Measurements from ENCODE around the gene TIGD2. TPM values are rescaled to one million over a fixed set of nuclear protein-coding genes. Genes with fewer than 3 reads are reported as not detected.
A peak's percentile ranks its signal among the peaks of the same experiment; 100 is the strongest.

Gene TIGD2
- polyA plus RNA-seq (ENCODE audit: insufficient read depth in 1 of 5, insufficient read length in 5 of 5, low replicate concordance in 1 of 5) = 10 to 100 TPM in 2 of 5 donors, 1 to 10 TPM in 3; 7.8 to 11.6 (median 9.7) TPM
- long read RNA-seq, donor 1, transcript TIGD2-201 (1 exons, 2,083 nt) = major isoform, 7 of 12 reads
- long read RNA-seq, donor 1, transcript TIGD2-202 (2 exons, 3,217 nt) = minor isoform, 5 of 12 reads
- long read RNA-seq, donor 1, partial matches to known transcripts = 0 of 12 reads
- long read RNA-seq, donor 1, other reads (novel, unspliced or antisense) = 0 of 12 reads
- long read RNA-seq, donor 2, partial matches to known transcripts = 0 of 4 reads
- long read RNA-seq, donor 2, other reads (novel, unspliced or antisense) = 0 of 4 reads
- long read RNA-seq, donor 3, transcript TIGD2-201 (1 exons, 2,083 nt) = major isoform, 6 of 9 reads
- long read RNA-seq, donor 3, partial matches to known transcripts = 0 of 9 reads
- long read RNA-seq, donor 3, other reads (novel, unspliced or antisense) = 0 of 9 reads
- long read RNA-seq, donor 4, partial matches to known transcripts = 0 of 3 reads
- long read RNA-seq, donor 4, other reads (novel, unspliced or antisense) = 0 of 3 reads
- long read RNA-seq, donor 5, transcript TIGD2-201 (1 exons, 2,083 nt) = major isoform, 9 of 13 reads
- long read RNA-seq, donor 5, partial matches to known transcripts = 0 of 13 reads
- long read RNA-seq, donor 5, other reads (novel, unspliced or antisense) = 0 of 13 reads
- long read RNA-seq, donor 6, transcript TIGD2-201 (1 exons, 2,083 nt) = major isoform, 7 of 12 reads
- long read RNA-seq, donor 6, transcript TIGD2-202 (2 exons, 3,217 nt) = minor isoform, 5 of 12 reads
- long read RNA-seq, donor 6, partial matches to known transcripts = 0 of 12 reads
- long read RNA-seq, donor 6, other reads (novel, unspliced or antisense) = 0 of 12 reads
- long read RNA-seq, donor 7, transcript TIGD2-201 (1 exons, 2,083 nt) = major isoform, 8 of 8 reads
- long read RNA-seq, donor 7, partial matches to known transcripts = 0 of 8 reads
- long read RNA-seq, donor 7, other reads (novel, unspliced or antisense) = 0 of 8 reads
- long read RNA-seq, donor 8, partial matches to known transcripts = 0 of 5 reads
- long read RNA-seq, donor 8, other reads (novel, unspliced or antisense) = 0 of 5 reads

- DNase-seq = peak; percentile 85 to 91
Measured at GRCh38 chr4:89110986-89111832, at the start of gene TIGD2. TSS of gene TIGD2 (plus strand) at chr4:89111533. CDS start at chr4:89112975, 1,442 bp downstream.

- no peak for DNase-seq
Measured at GRCh38 chr4:89064848-89065247, 46.5 kb upstream of the TIGD2 start.

GRCh38 chr4:89067417-89067816, 43.9 kb upstream of the TIGD2 start:
- DNase-seq = no peak

GRCh38 chr4:89069481-89069880, 41.9 kb upstream of the TIGD2 start:
- DNase-seq = no peak

GRCh38 chr4:89070041-89070440, 41.3 kb upstream of the TIGD2 start:
- DNase-seq = no peak

GRCh38 chr4:89071311-89071710, 40.0 kb upstream of the TIGD2 start:
- no peak for DNase-seq

- DNase-seq = no peak
Measured at GRCh38 chr4:89072921-89073320, 38.4 kb upstream of the TIGD2 start.

- no peak for DNase-seq
Measured at GRCh38 chr4:89077761-89078160, 33.6 kb upstream of the TIGD2 start.

- DNase-seq = no peak
Measured at GRCh38 chr4:89078300-89078699, 33.0 kb upstream of the TIGD2 start.

- DNase-seq = no peak
Measured at GRCh38 chr4:89099034-89099433, 12.3 kb upstream of the TIGD2 start.

- no peak for DNase-seq
Measured at GRCh38 chr4:89099471-89099870, 11.9 kb upstream of the TIGD2 start.

GRCh38 chr4:89100853-89101252, 10.5 kb upstream of the TIGD2 start:
- DNase-seq = no peak

GRCh38 chr4:89101256-89102161, 9.8 kb upstream of the TIGD2 start:
- no peak for DNase-seq

GRCh38 chr4:89105726-89106125, 5.6 kb upstream of the TIGD2 start:
- DNase-seq = no peak

- DNase-seq = no peak
Measured at GRCh38 chr4:89108091-89108490, 3.2 kb upstream of the TIGD2 start.

GRCh38 chr4:89109841-89110540, 1.3 kb upstream of the TIGD2 start:
- DNase-seq = peak in 1 of 2 donors; percentile 12

- DNase-seq = no peak
Measured at GRCh38 chr4:89110541-89110985, 770 bp upstream of the TIGD2 start.

- peak; percentile 51 to 53 for DNase-seq
Measured at GRCh38 chr4:89111833-89112563, 665 bp downstream of the TIGD2 start.

- no peak for DNase-seq
Measured at GRCh38 chr4:89113415-89113814, 2.1 kb downstream of the TIGD2 start.

Measured in right lung (tissue), 10 donors.